Stimulated activated CD4-positive, alpha-beta T cell treated with anti-CD3 and anti-CD28 coated beads, TNF-alpha, amount 100 ng/mL, for 24 hours (primary cell): ENCODE results near the gene DCUN1D2.
"Not testable (repeated sequence)": the region's sequence is repeated elsewhere in the genome, so short reads cannot be mapped to it uniquely, and the experiment has no call there.

ENCODE experiments used
- DNase-seq, 3 experiments: peaks; one replicate each; pipeline ENCODE4 v3.0.0-alpha.2; 2020; ENCODE audit warnings: low read depth in 3 of 3

DCUN1D2 gene

GRCh38 chr13:113489549-113490495 is 689 bp downstream of the DCUN1D2 start:
- DNase-seq = peak; percentile 4 to 28 (median 20)

- no peak for DNase-seq
Measured at GRCh38 chr13:113489171-113489548, 1.4 kb downstream of the DCUN1D2 start.

DNA sequence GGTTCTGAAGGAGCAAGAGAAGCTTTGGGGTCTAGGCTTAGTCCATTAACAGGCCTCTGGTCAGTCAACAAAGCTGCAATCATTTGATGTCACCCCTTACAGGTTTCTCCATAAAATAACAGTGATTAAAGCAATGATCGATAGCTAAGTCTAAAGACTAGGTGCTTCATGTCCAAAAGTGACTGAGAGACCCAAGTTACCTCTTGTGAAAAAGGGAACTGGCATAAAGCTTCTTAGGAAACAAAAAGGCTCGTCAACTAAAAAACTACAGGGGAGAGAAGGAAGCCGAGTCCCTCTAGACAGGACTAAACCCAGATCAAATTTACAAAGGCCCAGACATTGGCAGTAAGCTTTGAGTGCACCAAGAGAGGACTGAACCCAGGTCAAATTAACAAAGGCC is 2.2 kb downstream of the DCUN1D2 start:
- DNase-seq = no peak

DNA sequence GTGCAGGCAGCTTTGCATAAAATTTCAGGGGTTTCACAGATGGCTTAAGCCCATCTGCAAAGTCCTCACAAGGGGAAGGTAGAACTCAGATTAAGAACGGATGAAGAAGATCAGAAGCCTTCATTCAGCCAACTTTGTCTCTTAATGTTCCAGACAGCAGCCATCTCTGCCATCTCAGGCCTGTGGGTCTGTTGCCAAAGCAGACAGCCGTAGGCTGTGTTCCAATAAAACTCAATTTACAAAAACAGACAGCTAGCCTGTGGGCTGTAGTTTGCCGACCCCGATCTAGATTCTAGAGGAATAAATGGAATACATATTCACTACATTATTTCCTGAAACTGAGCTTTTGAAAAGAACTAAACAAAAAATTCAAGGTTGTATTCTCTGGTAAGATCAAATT is 3.8 kb downstream of the DCUN1D2 start:
- DNase-seq = no peak

DNA sequence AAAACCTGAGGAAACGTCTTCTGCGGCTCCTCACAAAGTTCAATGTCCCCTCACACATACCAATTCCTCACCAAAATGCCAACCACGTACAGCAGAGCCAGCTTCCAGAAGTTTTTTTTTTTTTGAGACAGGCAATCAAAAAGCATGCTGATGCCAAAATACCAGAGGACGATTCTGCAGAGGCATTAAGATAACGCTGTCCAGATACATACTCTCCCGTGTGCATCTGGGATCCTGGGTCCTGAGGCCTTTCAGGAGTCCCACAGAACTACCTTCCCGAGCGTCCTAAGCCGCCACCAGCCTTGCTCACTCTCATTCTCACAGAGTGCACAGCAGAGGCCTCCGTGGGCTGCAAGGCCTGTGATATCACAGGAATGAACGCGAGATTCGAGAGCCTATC is 5.0 kb downstream of the DCUN1D2 start:
- no peak for DNase-seq

DNA sequence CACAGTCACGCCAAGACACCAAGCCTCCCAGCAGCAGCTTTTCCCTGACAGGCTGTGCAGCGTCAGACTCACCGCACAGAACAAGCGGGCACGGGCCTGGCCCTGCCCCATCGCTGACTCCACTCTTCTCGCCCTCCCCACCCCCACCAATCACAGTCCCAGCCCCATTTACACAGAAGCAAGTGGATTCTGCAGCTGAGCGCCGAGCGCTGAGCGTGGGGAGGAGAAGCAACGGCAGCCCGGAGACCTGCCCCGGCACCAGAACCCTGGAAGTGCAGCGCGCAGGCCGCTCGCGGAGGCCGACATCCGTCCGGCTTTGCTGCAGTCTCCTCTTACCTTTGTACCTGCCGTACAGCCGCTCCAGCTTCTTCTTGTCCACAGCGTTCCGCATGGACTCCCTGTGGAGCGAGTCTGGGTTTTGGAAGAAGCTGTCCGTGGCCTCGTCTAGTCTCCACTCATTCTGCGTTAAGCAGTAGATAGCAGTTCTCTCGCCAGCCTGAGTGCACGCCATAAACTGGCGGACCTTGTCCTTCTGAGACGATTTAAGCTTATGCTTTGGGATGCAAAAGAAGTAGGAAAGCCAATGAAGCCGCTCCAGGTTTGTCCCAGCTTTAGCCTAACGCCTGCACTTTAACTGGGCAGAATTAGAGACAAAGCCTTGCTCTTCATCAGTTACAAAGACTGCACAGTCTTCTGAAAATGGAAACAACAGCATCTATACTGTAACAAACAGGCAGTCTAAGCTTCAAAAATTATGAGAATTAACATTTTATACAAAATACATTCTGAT is 6.8 kb downstream of the DCUN1D2 start:
- DNase-seq = no peak

DNA sequence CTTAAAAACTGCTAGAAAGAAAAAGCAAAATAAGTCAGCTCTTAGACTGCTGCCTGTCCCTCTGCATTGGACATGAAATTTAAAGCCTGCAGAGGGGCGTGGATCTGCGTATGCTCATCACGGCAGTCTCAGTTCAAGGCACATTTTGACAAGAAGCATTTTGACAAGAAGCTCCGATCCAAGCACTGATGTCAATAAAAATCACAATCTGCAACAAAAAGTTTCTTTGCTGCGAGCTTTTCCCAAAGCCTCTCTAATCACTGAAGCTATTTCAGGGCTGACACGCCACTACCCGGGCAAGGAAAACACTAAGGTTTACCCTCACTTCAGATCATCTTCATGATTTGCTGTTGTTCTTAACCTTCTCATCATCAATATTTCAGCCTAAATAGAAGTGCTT is 7.4 kb downstream of the DCUN1D2 start:
- no peak for DNase-seq

- no peak for DNase-seq
Measured at GRCh38 chr13:113479179-113479578, 11.3 kb downstream of the DCUN1D2 start.

DNA sequence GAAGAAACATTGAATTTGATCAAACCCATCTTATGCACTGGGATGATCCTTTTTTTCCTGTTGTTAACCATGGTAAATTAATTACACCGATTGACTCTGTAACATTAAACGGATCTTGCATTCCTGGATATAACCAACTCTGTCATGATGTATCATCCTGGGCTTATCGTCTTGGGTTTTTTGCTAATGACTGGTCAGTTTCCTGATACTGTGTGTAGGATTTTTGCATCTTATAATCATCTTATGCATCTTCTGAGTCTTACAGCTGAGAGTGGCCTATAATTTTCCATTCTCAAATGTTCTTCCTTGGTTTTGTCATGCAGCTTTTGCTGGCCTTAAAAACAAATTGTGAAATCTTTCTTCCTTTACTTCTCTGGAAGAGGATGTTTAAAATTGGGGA is 12.8 kb downstream of the DCUN1D2 start:
- no peak for DNase-seq

- DNase-seq = no peak
Measured at GRCh38 chr13:113476811-113477210, 13.7 kb downstream of the DCUN1D2 start.

GRCh38 chr13:113475911-113476310 is 14.6 kb downstream of the DCUN1D2 start:
- DNase-seq = no peak

GRCh38 chr13:113475280-113475679 is 15.2 kb downstream of the DCUN1D2 start:
- no peak for DNase-seq

- DNase-seq = no peak
Measured at GRCh38 chr13:113474179-113474578, 16.3 kb downstream of the DCUN1D2 start.

DNA sequence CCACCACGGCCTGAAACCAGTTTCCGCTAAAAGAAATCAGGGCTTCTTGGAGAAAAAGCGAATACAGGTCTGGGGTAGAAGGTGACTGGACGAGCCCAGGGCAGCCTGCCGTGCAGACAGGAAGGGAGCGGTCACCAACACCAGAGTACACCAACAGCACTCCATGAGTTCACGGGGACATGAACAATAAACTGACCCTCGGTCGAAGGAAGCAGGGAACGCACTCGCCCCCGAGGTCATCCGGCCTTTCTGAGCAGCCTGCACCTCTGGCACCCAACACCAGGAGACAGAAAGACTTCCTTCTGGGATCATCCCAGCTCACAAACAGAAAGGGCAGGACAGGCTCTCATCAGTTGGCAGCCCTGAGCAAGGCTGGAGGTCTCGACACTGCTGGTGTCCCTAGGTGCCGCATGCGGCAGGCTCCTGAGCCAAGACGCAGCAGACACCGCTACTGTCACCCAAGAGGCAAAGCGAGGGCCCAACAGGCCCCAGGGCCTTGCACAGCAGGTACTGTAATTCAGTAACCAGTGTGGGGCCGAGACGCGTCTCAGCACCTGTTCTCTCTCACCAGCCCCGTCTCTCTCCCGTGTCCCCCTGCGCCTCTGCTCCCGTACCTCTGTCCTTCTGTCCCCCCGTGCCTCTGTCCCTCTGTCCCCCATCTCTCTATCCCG is 18.0 kb downstream of the DCUN1D2 start:
- DNase-seq = no peak

DNA sequence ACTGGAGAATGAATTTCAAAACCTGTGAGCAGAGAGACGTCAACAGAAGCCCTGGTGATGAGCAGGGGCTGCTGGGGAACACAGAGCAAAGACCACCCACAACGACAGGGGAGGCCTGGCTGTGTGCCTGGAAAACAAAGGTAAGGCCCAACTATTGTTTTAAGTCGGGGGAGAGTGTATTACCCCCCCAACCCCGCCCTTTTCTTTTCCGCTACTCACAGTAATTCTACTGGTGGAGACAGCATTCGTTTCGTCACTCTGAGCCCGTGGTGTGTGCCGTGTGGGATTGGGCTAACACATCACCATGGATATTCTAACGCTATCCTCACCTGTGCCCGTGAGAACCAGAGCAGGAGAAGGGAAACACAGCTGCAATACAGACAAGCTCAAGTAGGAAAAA is 18.7 kb downstream of the DCUN1D2 start:
- DNase-seq = no peak

DNA sequence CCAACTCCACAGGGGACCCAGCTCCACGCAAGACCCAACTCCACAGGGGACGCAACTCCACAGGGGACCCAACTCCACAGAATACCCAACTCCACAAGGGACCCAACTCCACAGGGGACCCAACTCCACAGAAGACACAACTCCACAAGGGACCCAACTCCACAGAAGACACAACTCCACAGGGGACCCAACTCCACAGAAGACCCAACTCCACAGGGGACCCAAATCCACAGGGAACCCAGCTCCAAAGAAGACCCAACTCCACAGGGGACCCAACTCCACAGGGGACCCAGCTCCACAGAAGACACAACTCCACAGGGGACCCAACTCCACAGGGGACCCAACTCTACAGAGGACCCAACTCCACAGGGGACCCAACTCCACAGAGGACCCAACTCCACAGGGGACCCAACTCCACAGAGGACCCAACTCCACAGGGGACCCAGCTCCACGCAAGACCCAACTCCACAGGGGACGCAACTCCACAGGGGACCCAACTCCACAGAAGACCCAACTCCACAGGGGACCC is 19.8 kb downstream of the DCUN1D2 start:
- DNase-seq = not testable (repeated sequence)

DNA sequence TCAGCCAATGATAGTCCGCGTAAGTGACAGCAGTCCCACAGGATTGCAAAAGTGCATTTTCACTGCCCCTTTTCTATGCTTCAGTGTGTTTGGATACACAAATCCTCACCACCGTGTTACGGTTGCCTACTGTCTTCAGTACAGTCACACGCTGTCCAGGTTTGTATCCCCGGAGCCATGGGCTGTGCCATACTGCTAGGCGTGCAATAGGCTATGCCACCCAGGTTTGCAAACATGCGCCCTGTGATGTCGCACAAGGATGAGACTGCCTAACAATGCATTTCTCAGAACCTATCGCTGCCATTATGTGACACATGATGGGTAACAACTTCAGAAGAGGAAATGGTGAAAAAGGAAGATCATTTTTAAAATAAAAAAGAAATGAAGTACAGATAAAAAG is 20.4 kb downstream of the DCUN1D2 start:
- DNase-seq = no peak

DNA sequence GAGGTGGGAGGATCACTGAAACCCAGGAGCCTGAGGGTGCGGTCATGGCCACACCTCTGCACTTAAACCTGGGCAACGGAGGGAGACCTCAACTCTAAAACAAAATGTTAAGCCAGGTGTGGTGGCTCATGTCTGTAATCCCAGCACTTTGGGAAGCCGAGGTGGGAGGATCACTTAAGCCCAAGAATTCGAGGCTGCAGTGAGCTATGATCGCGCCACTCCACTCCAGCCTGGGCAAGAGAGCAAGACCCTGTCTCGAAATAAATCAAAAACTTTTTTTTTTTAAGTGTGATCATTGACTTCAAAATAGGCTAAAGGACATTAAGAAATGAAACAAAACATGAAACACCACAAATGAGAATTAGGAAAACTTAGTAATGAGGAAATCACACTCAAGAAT is 20.9 kb downstream of the DCUN1D2 start:
- no peak for DNase-seq

DNA sequence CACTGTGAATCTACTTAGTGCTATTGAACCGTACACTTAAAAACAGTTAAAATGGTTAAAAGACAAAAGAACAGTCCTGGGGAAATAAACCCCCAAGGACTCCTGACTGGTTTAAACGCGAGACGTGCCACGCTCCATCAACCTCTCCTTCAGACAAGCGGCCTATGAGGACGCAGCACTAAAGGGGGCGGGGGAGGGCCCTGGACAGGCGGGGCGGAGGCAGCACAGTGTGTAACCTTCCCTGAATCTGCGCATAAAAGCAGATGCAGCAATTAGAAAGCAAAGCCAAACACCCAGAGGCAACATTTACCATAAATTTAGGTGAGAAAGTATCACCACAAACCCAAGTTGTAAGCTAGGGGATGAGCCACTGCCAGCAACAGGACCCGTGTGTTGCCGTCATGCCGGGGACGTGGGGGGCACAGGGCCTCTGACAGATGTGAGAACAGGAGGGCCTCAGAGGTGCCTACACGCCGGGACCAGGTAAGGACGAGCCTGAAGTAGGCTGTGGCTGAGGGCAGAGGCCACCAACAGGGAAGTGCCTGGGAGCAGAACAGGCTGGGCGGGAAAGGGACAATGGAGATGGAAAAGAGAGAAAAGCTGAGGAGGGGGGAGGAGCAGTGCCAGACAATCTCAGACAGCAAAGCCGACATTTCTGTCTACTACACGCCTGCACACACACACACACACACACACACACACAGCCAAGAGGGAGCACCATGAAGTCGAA is 21.9 kb downstream of the DCUN1D2 start:
- no peak for DNase-seq

- no peak for DNase-seq
Measured at GRCh38 chr13:113468029-113468428, 22.5 kb downstream of the DCUN1D2 start.

DNA sequence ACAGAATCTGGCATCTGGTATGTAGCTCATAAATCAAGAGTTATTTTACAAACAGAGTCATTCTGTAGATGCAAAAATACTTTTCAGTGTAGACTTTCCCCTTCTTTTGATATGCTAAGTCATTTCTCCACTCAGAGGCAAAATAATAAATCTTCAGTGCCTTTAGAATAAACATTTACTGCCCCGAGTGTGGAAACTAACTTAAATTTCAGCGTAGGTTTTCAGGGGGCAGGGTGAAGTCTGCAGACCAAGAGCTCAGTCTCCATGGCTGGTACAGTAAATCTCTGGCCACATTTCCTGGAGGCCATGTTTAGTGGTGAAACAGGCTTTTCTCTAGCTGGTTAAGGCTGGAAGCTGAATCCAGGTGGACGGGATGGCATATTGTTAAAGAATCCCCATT is 24.1 kb downstream of the DCUN1D2 start:
- DNase-seq = no peak
